SU-DHL-6 (cell line): ENCODE measurements around the gene IRX6.

Experiments
- EZH2phosphoT487 ChIP-seq: fragments of 200-600 bp; sonication (generic), shearing (Covaris generic); conservative IDR thresholded peaks from 2 replicates; pipeline ENCODE4 v1.6.1; 2018; ENCODE audit warnings: mild to moderate bottlenecking, antibody characterized with exemption, low read length, moderate library complexity, mixed read lengths
- TF ChIP-seq, protein P1 (sequence below): fragments of 200-600 bp; sonication (generic); IDR thresholded peaks from one replicate; pipeline ENCODE4 v1.5.1; 2017; ENCODE audit warnings: antibody characterized with exemption, mild to moderate bottlenecking, low read length, moderate library complexity; ENCODE audit not compliant: insufficient read depth, poor library complexity, severe bottlenecking

DNA sequence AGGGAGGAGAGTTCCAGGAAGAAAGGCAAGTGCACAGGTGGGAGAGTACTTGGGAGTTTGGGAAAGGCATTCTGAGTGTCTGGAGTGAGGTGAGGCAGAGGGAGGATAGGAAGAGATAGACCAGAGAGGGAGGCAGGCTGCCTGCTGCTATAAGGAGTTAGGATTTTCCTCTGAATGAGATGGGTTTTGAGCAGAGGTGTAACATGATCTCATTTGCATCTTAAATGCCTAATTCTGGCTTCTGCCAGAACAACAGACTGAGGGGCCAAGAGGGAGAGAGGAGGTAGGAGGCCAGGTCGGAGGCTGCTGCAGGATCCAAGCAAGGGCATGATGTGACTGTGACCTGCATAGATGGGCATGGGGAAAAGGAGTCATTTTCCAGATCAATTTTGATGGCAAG lies 31.5 kb upstream of the IRX6 start:
- TF ChIP-seq, protein P1, sequence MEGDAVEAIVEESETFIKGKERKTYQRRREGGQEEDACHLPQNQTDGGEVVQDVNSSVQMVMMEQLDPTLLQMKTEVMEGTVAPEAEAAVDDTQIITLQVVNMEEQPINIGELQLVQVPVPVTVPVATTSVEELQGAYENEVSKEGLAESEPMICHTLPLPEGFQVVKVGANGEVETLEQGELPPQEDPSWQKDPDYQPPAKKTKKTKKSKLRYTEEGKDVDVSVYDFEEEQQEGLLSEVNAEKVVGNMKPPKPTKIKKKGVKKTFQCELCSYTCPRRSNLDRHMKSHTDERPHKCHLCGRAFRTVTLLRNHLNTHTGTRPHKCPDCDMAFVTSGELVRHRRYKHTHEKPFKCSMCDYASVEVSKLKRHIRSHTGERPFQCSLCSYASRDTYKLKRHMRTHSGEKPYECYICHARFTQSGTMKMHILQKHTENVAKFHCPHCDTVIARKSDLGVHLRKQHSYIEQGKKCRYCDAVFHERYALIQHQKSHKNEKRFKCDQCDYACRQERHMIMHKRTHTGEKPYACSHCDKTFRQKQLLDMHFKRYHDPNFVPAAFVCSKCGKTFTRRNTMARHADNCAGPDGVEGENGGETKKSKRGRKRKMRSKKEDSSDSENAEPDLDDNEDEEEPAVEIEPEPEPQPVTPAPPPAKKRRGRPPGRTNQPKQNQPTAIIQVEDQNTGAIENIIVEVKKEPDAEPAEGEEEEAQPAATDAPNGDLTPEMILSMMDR = no peak
- no peak for TF ChIP-seq EZH2phosphoT487
